ENCODE results near the gene ERRFI1. TPM values are rescaled to one million over a fixed set of nuclear protein-coding genes. Genes with fewer than 3 reads are reported as not detected.
"Not testable (repeated sequence)": the region's sequence is repeated elsewhere in the genome, so short reads cannot be mapped to it uniquely, and the experiment has no call there.

Gene ERRFI1
- total and polyA plus RNA-seq, 10 donors, result 2.0 to 12.5 (median 7.9) TPM

DNA sequence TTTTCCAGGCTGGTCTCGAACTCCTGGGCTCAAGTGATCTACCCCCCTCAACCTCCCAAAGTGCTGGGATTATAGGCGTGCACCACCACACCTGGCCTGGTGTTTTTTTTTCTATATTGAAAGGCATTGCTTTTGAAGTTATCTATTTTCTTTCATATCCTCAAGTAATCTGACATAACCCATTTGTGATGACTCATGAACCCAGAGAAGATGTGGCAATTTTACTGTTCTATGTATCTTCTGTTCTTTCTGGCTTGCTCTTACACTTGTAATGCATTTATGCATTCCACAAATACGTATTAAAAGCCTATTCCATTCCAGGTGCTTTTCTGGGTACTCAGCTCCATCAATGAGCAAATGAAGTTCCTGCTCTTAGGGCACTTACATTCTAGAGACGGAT lies 29.9 kb upstream of the ERRFI1 start:
- no peak for TF ChIP-seq POLR2A (IDR thresholded peaks at IDR 0.05)
- TF ChIP-seq POLR2AphosphoS5 (IDR thresholded peaks at IDR 0.05), result no peak
- TF ChIP-seq, protein P1, sequence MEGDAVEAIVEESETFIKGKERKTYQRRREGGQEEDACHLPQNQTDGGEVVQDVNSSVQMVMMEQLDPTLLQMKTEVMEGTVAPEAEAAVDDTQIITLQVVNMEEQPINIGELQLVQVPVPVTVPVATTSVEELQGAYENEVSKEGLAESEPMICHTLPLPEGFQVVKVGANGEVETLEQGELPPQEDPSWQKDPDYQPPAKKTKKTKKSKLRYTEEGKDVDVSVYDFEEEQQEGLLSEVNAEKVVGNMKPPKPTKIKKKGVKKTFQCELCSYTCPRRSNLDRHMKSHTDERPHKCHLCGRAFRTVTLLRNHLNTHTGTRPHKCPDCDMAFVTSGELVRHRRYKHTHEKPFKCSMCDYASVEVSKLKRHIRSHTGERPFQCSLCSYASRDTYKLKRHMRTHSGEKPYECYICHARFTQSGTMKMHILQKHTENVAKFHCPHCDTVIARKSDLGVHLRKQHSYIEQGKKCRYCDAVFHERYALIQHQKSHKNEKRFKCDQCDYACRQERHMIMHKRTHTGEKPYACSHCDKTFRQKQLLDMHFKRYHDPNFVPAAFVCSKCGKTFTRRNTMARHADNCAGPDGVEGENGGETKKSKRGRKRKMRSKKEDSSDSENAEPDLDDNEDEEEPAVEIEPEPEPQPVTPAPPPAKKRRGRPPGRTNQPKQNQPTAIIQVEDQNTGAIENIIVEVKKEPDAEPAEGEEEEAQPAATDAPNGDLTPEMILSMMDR (IDR thresholded peaks at IDR 0.05 in 8 of 11, conservative IDR thresholded peaks at IDR 0.05 in 3 of 11), result no peak
- no peak for DNase-seq
- Histone ChIP-seq H3K4me1 (no peaks in the 10 kb centered on the region), H3K27ac (no peak overlapping the region), H3K36me3 (no peaks in the 10 kb centered on the region), H3K4me3 (no peak overlapping the region), H3K9me3 (no peaks in the 10 kb centered on the region), H3K27me3 (replicated peaks in 1 of 7) (no peaks in the 10 kb centered on the region)
- 82 to 93% (median 85%) methylated on average over 4 of the region's 4 CpGs for WGBS, 5 donors
- intact Hi-C loops (cut with DNase I; ENCODE audit: low total_unique reads), result no loop called here

DNA sequence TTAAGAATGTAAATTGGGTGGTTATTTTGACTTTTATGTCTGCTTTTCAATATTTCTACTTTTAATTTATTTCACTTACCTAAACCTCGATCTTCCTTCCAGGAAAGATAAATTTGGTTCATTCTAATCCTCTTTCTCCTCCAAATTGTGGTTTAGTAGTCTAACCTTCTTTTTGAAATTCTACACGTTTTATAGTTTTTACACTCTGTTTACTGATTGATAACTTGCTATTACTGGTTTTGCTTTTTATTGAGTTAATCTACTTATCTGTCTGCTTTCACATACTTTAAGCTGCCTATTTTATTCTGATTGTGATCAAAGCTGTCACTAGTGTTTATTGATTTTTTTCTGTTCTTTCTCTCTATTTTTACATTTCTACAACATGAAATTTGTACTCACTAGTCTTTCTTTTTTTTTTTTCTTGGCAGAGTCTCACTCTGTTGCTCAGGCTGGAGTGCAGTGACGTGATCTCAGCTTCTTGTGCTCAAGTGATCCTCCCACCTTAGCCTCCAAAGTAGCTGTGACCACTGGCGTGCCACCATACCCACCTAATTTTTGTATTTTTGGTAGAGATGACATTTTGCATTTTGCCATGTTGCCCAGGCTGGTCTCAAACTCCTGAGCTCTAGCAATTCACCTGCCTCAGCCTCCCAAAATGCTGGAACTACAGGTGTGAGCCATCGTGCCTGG lies 27.9 kb upstream of the ERRFI1 start:
- Histone ChIP-seq H3K27ac (no peak overlapping the region), H3K27me3 (replicated peaks in 1 of 7) (no peaks in the 10 kb centered on the region), H3K4me3 (no peak overlapping the region), H3K4me1 (no peaks in the 10 kb centered on the region), H3K36me3 (no peaks in the 10 kb centered on the region), H3K9me3 (no peaks in the 10 kb centered on the region)
- 69 to 87% (median 79%) methylated on average over 5 of the region's 5 CpGs for WGBS, 5 donors
- no peak for DNase-seq
- no peak for TF ChIP-seq POLR2A (IDR thresholded peaks at IDR 0.05)
- TF ChIP-seq, protein P1 (IDR thresholded peaks at IDR 0.05 in 8 of 11, conservative IDR thresholded peaks at IDR 0.05 in 3 of 11), result no peak
- no peak for TF ChIP-seq POLR2AphosphoS5 (IDR thresholded peaks at IDR 0.05)
- intact Hi-C loops (cut with DNase I; ENCODE audit: low total_unique reads), result no loop called here

DNA sequence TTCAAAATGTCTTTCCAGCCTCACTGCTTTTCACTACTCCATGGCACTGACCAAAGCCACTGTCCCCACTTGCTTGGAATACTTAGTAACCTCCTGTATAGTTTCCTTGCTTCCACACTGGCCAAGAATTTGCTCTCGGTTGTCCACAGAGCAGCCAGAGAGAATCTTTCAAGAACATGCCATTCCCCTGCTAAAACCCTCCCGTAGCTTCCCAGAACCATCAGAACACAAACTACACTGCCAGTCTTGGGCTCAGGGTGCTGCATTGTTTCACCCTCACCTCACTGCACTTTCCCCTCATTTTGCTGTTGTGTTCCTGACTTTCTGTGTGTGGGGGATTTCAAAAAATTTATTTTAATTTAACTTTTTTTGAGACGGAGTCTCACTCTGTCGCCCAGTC lies 25.5 kb upstream of the ERRFI1 start:
- H3K36me3 ChIP-seq, result no peaks in the 10 kb centered on the region
- TF ChIP-seq, protein P1 (IDR thresholded peaks at IDR 0.05 in 8 of 11, conservative IDR thresholded peaks at IDR 0.05 in 3 of 11), result no peak
- no peak overlapping the region for H3K4me3 ChIP-seq
- no peak overlapping the region for H3K27ac ChIP-seq
- no peaks in the 10 kb centered on the region for H3K27me3 ChIP-seq (replicated peaks in 1 of 7)
- H3K9me3 ChIP-seq, result no peaks in the 10 kb centered on the region
- DNase-seq, result no peak
- intact Hi-C loops (cut with DNase I; ENCODE audit: low total_unique reads), result no loop called here
- peaks cover 0 to 16% (median 0%) of the 10 kb centered on the region in 6 donors for H3K4me1 ChIP-seq
- WGBS, 5 donors, result 92 to 96% (median 95%) methylated on average over 4 of the region's 4 CpGs

DNA sequence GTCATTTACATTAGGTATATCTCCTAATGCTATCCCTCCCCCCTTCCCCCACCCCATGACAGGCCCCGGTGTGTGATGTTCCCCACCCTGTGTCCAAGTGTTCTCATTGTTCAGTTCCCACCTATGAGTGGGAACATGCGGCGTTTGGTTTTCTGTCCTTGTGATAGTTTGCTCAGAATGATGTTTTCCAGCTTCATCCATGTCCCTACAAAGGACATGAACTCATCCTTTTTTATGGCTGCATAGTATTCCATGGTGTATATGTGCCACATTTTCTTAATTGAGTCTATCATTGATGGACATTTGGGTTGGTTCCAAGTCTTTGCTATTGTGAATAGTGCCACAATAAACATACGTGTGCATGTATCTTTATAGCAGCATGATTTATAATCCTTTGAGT lies 23.1 kb upstream of the ERRFI1 start:
- DNase-seq; H3K36me3 ChIP-seq; intact Hi-C loops (cut with DNase I; ENCODE audit: low total_unique reads); H3K4me3 ChIP-seq; H3K27me3 ChIP-seq (replicated peaks in 1 of 7); H3K27ac ChIP-seq; H3K9me3 ChIP-seq: not testable (repeated sequence)
- 92 to 98% (median 97%) methylated on average over 4 of the region's 4 CpGs for WGBS, 5 donors
- peaks cover 0 to 19% (median 0%) of the 10 kb centered on the region in 6 donors for H3K4me1 ChIP-seq

All from spleen (tissue), 11 donors.